B cell (primary cell): Measurements from ENCODE around the gene DNAJB12. TPM values are rescaled to one million over a fixed set of nuclear protein-coding genes. Genes with fewer than 3 reads are reported as not detected.

Experiments used
- ATAC-seq: fragments of 200-7000 bp; cut with Tn5 transposase; one replicate; pipeline ENCODE4 v1.10.0; 2021; ENCODE audit warnings: low read depth, mild to moderate bottlenecking, moderate number of reproducible peaks, moderate library complexity
- CTCF ChIA-PET: fragments of 350-600 bp; sonication (Branson Sonifier 250); formaldehyde crosslinking; loops from one replicate; lab custom pipeline; 2021; ENCODE audit warnings: antibody characterized with exemption, inconsistent platforms; lab: Charles Lee
- POLR2A ChIA-PET: fragments of 350-600 bp; sonication (Branson Sonifier 250); formaldehyde crosslinking; loops from one replicate; lab custom pipeline; 2021; ENCODE audit warnings: antibody characterized with exemption; lab: Charles Lee
- DNase-seq: peaks from one replicate; pipeline ENCODE4 v3.0.0; 2013
- H2AFZ ChIP-seq: 2 replicates; pipeline ENCODE4 v1.6.1; 2012; ENCODE audit warnings: mild to moderate bottlenecking, low read depth, low read length; ENCODE audit not compliant: insufficient read depth, poor library complexity, severe bottlenecking
- H3K27ac ChIP-seq, 2 donors: 1 replicate in 1 of 2; 2 replicates in 1 of 2; pipeline ENCODE4 v1.5.1; 2012 to 2013; ENCODE audit warnings: low read length in 2 of 2, mild to moderate bottlenecking in 2 of 2, moderate library complexity in 1 of 2
- H3K27me3 ChIP-seq, 4 experiments: fragments of 200-600 bp in 1 of 4; sonication (generic) in 1 of 4; replicated peaks in 1 of 4; 1 replicate in 2 of 4; 2 replicates in 2 of 4; pipeline versions ENCODE4 v1.6.1 to v1.7.0; 2013 to 2016; ENCODE audit warnings: low read length in 3 of 4, mild to moderate bottlenecking in 2 of 4, mixed read lengths in 1 of 4, moderate library complexity in 1 of 4; ENCODE audit not compliant: insufficient read depth in 4 of 4, control insufficient read depth in 3 of 4; ENCODE audit errors: control extremely low read depth in 1 of 4
- H3K36me3 ChIP-seq, 2 experiments: replicated peaks in 1 of 2; 1 replicate in 1 of 2; 2 replicates in 1 of 2; pipeline versions ENCODE4 v1.6.1 to v1.7.1; 2013; ENCODE audit warnings: low read length in 1 of 2; ENCODE audit not compliant: insufficient read depth in 2 of 2, control insufficient read depth in 1 of 2; ENCODE audit errors: control extremely low read depth in 1 of 2, extremely low read depth in 1 of 2
- H3K4me1 ChIP-seq, 2 donors: fragments of 200-600 bp in 1 of 2; sonication (generic) in 1 of 2; 1 replicate in 1 of 2; 2 replicates in 1 of 2; pipeline versions ENCODE4 v1.5.1 to v1.6.1; 2013 to 2017; ENCODE audit warnings: low read length in 2 of 2; ENCODE audit not compliant: control insufficient read depth in 2 of 2, insufficient read depth in 2 of 2
- H3K4me2 ChIP-seq: replicated peaks from 2 replicates; pipeline ENCODE3; 2012; ENCODE audit warnings: mild to moderate bottlenecking, low read depth, low read length; ENCODE audit not compliant: poor library complexity, severe bottlenecking
- H3K4me3 ChIP-seq, 5 experiments: fragments of 200-600 bp in 1 of 5; sonication (generic) in 1 of 5; 1 replicate in 3 of 5; 2 replicates in 2 of 5; pipeline versions ENCODE4 v1.5.1 to v1.7.0; 2011 to 2016; ENCODE audit warnings: low read length in 4 of 5, mild to moderate bottlenecking in 4 of 5, low read depth in 2 of 5, control low read depth in 1 of 5, moderate library complexity in 1 of 5; ENCODE audit not compliant: insufficient read depth in 1 of 5; ENCODE audit errors: control extremely low read depth in 1 of 5, extremely low read depth in 1 of 5
- H3K79me2 ChIP-seq: fragments of 200-600 bp; sonication (generic); one replicate; pipeline ENCODE4 v1.6.0; 2016; ENCODE audit warnings: low read length; ENCODE audit not compliant: control insufficient read depth, insufficient read depth
- H3K9ac ChIP-seq: fragments of 200-600 bp; sonication (generic); 2 replicates; pipeline ENCODE4 v1.6.1; 2017; ENCODE audit warnings: mild to moderate bottlenecking, low read length, moderate library complexity
- H3K9me3 ChIP-seq, 3 donors: one replicate each; pipeline versions ENCODE4 v1.6.1 to v1.7.1; 2013; ENCODE audit warnings: low read length in 2 of 3; ENCODE audit not compliant: control insufficient read depth in 2 of 3, insufficient read depth in 1 of 3; ENCODE audit errors: control extremely low read depth in 1 of 3
- H4K20me1 ChIP-seq: 2 replicates; pipeline ENCODE4 v1.6.0; 2012; ENCODE audit warnings: mild to moderate bottlenecking, low read length; ENCODE audit not compliant: insufficient read depth, control insufficient read depth, poor library complexity, severe bottlenecking
- H3K27ac Mint-ChIP-seq: one replicate; pipeline ENCODE4 v1.8.0; 2021; ENCODE audit warnings: mixed read lengths
- H3K27me3 Mint-ChIP-seq: one replicate; pipeline ENCODE4 v1.8.0; 2021; ENCODE audit warnings: mixed read lengths
- H3K4me1 Mint-ChIP-seq: one replicate; pipeline ENCODE4 v1.8.0; 2021; ENCODE audit warnings: mixed read lengths
- H3K4me3 Mint-ChIP-seq: one replicate; pipeline ENCODE4 v1.8.0; 2021; ENCODE audit warnings: mixed read lengths
- H3K9me3 Mint-ChIP-seq: one replicate; pipeline ENCODE4 v1.8.0; 2022; ENCODE audit warnings: mixed read lengths; ENCODE audit not compliant: insufficient read depth
- EZH2 ChIP-seq: IDR thresholded peaks from 2 replicates; pipeline ENCODE4 v1.6.1; 2012; ENCODE audit warnings: borderline replicate concordance, low read depth, mild to moderate bottlenecking, moderate library complexity, low read length; ENCODE audit not compliant: insufficient read depth, poor library complexity, severe bottlenecking
- WGBS: methylation state at CpG from one replicate; pipeline ENCODE4 v1.1.5; 2013; ENCODE audit warnings: missing lambda C conversion rate; ENCODE audit not compliant: insufficient coverage; 5-methylcytosine and 5-hydroxymethylcytosine counted together
- intact Hi-C: fragments of 100-400 bp; cut with micrococcal nuclease; formaldehyde crosslinking; loops from one replicate; pipeline ENCODE4 v1.10.0; 2022
- polyA plus RNA-seq: library from polyadenylated mRNA; depleted of rRNA; stranded (reverse); fragments of >200 nt; gene quantifications from 2 replicates; pipeline ENCODE4 v1.2.3, GENCODE V29; 2012
- total RNA-seq, 2 donors: library from RNA; stranded (reverse); fragments of 120-200 nt in 1 of 2; gene quantifications; 1 replicate in 1 of 2; 2 replicates in 1 of 2; pipeline versions ENCODE4 v1.2.3 to v1.2.4, GENCODE V29; 2013 to 2022
- TF ChIP-seq, protein P1 (sequence below): fragments of 200-600 bp; IDR thresholded peaks from one replicate; pipeline ENCODE4 v1.8.0; 2022; ENCODE audit warnings: antibody characterized with exemption, mild to moderate bottlenecking

DNAJB12 gene
- total and polyA plus RNA-seq, 2 donors (not counting 1 experiment from before 2014, with no cell fraction given) = 16.1 to 42.3 TPM

GRCh38 chr10:72315611-72316385, 38.9 kb downstream of the DNAJB12 start:
- Mint-ChIP-seq H3K4me1 (peaks cover 45% of the 10 kb centered on the region), H3K27me3 (no peaks in the 10 kb centered on the region), H3K4me3 (peak overlapping the region; percentile 24), H3K27ac (peak overlapping the region; percentile 69), H3K9me3 (no peaks in the 10 kb centered on the region)
- no peaks in the 10 kb centered on the region for H3K79me2 ChIP-seq
- H2AFZ ChIP-seq = no peak overlapping the region
- H4K20me1 ChIP-seq = no peaks in the 10 kb centered on the region
- H3K4me3 ChIP-seq = no peak overlapping the region
- no peak overlapping the region for H3K9ac ChIP-seq
- DNase-seq (no peak), ATAC-seq (no peak)
- H3K36me3 ChIP-seq = no peaks in the 10 kb centered on the region
- 100% methylated on average over 1 of the region's 2 CpGs for WGBS
- CTCF ChIA-PET = interaction anchor here (1.2 to 1.6 kb wide), 3 partner anchors 19 to 23 kb away, joined by 3 to 6 read pairs (median 5); no protein-coding TSS in a partner anchor
- H3K27me3 ChIP-seq = no peaks in the 10 kb centered on the region
- peaks cover 43 to 54% of the 10 kb centered on the region in 2 donors for H3K4me1 ChIP-seq
- TF ChIP-seq, protein P1, sequence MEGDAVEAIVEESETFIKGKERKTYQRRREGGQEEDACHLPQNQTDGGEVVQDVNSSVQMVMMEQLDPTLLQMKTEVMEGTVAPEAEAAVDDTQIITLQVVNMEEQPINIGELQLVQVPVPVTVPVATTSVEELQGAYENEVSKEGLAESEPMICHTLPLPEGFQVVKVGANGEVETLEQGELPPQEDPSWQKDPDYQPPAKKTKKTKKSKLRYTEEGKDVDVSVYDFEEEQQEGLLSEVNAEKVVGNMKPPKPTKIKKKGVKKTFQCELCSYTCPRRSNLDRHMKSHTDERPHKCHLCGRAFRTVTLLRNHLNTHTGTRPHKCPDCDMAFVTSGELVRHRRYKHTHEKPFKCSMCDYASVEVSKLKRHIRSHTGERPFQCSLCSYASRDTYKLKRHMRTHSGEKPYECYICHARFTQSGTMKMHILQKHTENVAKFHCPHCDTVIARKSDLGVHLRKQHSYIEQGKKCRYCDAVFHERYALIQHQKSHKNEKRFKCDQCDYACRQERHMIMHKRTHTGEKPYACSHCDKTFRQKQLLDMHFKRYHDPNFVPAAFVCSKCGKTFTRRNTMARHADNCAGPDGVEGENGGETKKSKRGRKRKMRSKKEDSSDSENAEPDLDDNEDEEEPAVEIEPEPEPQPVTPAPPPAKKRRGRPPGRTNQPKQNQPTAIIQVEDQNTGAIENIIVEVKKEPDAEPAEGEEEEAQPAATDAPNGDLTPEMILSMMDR = no peak
- no peak for TF ChIP-seq EZH2
- H3K9me3 ChIP-seq = no peaks in the 10 kb centered on the region
- H3K4me2 ChIP-seq = peak overlapping the region; percentile 1
- POLR2A ChIA-PET = interaction anchor here (0.5 to 1.1 kb wide), 5 partner anchors 12 to 58 kb away, joined by 4 to 9 read pairs (median 4); no protein-coding TSS in a partner anchor
- no peak overlapping the region for H3K27ac ChIP-seq
- intact Hi-C loops = no loop called here

- intact Hi-C loops = no loop called here
- Histone ChIP-seq H3K4me2 (no peak overlapping the region), H3K27ac (no peak overlapping the region), H3K27me3 (no peaks in the 10 kb centered on the region), H3K36me3 (no peaks in the 10 kb centered on the region), H4K20me1 (no peaks in the 10 kb centered on the region), H3K4me1 (peaks cover 36 to 46% of the 10 kb centered on the region in 2 donors), H3K9ac (no peak overlapping the region), H2AFZ (no peak overlapping the region), H3K79me2 (no peaks in the 10 kb centered on the region), H3K9me3 (no peaks in the 10 kb centered on the region), H3K4me3 (no peak overlapping the region)
- Mint-ChIP-seq H3K27ac (no peak overlapping the region), H3K4me1 (peaks cover 40% of the 10 kb centered on the region), H3K9me3 (no peaks in the 10 kb centered on the region), H3K27me3 (no peaks in the 10 kb centered on the region), H3K4me3 (no peak overlapping the region)
- no peak for ATAC-seq
- TF ChIP-seq, protein P1 = no peak
- TF ChIP-seq EZH2 = no peak
- CTCF ChIA-PET = interaction anchor here (0.6 to 2.0 kb wide), 2 partner anchors 14 to 40 kb away, joined by 3 to 4 read pairs; no protein-coding TSS in a partner anchor
- POLR2A ChIA-PET = interaction anchor here (0.6 kb wide), 1 partner anchor 58 kb away, joined by 8 read pairs; no protein-coding TSS in a partner anchor
- no peak for DNase-seq
- 90% methylated on average over 1 of the region's 7 CpGs for WGBS
Observed at GRCh38 chr10:72315054-72315453, 39.7 kb downstream of the DNAJB12 start.
